Activated T-cell treated with anti-CD3 and anti-CD28 coated beads, Interleukin-2, amount 50 U/mL, for 4 hours (primary cell): ENCODE results near the gene MCTP1. TPM values are rescaled to one million over a fixed set of nuclear protein-coding genes. Genes with fewer than 3 reads are reported as not detected.

ENCODE experiments used
- ATAC-seq, 2 donors: fragments of 200-7000 bp; cut with Tn5 transposase; one replicate each; pipeline ENCODE4 v1.10.0; 2021
- DNase-seq: peaks from one replicate; pipeline ENCODE4 v3.0.0-alpha.2; 2020
- H3K27me3 Mint-ChIP-seq: one replicate; pipeline ENCODE4 v1.8.0; 2021; ENCODE audit warnings: low read depth, mixed read lengths
- H3K36me3 Mint-ChIP-seq: one replicate; pipeline ENCODE4 v1.8.0; 2022; ENCODE audit warnings: mixed read lengths; ENCODE audit not compliant: insufficient read depth
- H3K4me1 Mint-ChIP-seq: one replicate; pipeline ENCODE4 v1.8.0; 2021; ENCODE audit warnings: low read depth, mixed read lengths
- H3K4me3 Mint-ChIP-seq: one replicate; pipeline ENCODE4 v1.8.0; 2021; ENCODE audit warnings: mild to moderate bottlenecking, moderate library complexity, mixed read lengths
- H3K9me3 Mint-ChIP-seq: one replicate; pipeline ENCODE4 v1.8.0; 2021; ENCODE audit warnings: mixed read lengths
- total RNA-seq, 3 donors: library from RNA; stranded (reverse); gene quantifications; one replicate each; pipeline ENCODE4 v1.2.1, GENCODE V29; 2021

The MCTP1 gene
- total RNA-seq, 3 donors from 2014 or later, result 0.30 to 1.1 (median 0.92) TPM

DNA sequence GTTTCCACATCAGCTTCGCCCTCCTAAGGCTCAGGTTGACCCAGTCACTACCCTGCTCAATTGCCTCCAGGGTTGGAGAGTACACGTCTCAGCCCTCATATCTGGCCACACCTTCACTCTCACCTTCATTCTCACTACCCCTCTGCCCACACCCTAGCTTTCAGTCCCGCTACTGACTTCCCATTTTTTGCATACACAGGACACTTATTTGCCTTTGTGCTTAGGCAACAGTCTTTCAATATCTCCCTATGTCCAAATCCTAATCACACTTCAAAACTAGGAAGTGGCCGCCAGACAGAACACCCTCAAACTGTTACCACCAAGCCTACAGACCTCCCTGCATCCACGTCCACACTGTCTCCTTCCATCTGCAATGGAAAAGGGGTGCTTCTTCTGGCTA is 10.9 kb downstream of the MCTP1 start:
- no peak for ATAC-seq
- Mint-ChIP-seq H3K4me3 (no peak overlapping the region), H3K36me3 (no peaks in the 10 kb centered on the region)

DNA sequence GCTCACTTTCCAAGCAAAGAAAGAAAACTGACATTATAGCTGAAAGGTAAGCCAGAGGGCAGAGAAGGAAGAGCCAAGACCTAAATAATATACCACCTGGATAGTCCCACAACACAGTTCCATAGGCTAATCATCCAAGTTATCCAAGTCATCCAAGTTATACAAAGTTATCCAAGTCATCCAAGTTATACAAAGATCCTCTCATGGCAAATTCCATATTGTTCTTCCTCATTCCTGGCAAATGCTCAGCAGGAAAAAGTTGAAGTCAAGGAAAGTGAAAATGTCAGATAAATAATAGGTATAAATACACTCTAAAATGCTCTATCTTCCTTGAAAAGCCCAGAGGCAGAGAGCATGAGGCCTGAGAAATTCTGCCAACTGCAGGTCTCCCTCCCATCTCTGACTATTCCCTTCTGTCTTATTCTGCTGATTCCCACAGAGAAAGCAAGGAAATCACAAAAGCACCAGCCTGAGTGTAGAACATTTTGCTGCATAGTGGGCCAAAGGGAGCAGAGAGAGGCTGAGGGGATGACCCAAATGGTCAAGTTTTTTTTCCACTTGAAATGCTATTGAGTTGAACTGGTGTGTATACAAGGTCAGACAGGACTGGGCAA is 12.5 kb downstream of the MCTP1 start:
- Mint-ChIP-seq H3K4me3 (no peak overlapping the region), H3K27me3 (peaks cover 10% of the 10 kb centered on the region), H3K4me1 (no peaks in the 10 kb centered on the region), H3K9me3 (no peaks in the 10 kb centered on the region), H3K36me3 (no peaks in the 10 kb centered on the region)
- ATAC-seq (no peak), DNase-seq (no peak)

More for the DNA sequence above, 10.9 kb downstream of the MCTP1 start:
- Mint-ChIP-seq H3K9me3 (no peaks in the 10 kb centered on the region), H3K27me3 (peaks cover 16% of the 10 kb centered on the region), H3K4me1 (no peaks in the 10 kb centered on the region)
- no peak for DNase-seq

DNA sequence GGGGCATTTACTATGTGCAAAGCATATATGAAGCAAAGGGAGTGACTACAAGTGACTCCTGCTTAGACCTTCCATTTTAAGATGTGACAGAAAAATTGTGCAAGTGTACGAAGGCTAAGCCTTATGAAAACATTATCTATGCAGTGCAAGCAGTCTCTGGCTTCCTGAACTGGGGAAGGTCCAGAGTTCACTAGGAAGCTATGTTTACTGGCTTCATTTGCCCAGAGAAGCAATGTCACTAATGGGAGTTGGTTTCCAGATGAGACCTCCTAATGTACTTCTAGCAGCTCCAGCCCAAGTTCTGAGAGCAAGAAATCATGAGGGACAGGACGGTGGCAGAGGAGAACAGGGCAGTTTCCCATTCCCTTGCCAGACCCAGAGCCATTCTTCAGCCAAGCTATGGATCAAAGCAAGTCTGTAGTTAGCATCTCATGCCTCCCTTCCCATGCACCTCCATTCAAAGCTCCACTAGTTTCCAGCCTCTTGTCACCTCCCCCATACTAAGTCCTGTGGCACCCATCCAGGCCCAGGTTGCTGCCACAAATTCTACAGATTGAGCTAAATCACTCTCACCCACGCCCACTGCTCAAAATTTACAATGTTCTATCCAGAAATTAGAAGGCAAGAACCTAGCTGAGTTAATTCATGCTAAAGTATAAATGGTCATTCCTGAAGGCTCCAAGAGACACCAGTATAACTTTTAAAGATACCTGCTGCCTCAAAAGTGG is 21.8 kb downstream of the MCTP1 start:
- no peaks in the 10 kb centered on the region for H3K36me3 Mint-ChIP-seq
- no peaks in the 10 kb centered on the region for H3K9me3 Mint-ChIP-seq
- H3K4me3 Mint-ChIP-seq, result no peak overlapping the region
- H3K27me3 Mint-ChIP-seq, result peaks cover 1% of the 10 kb centered on the region
- ATAC-seq, result no peak
- no peak for DNase-seq
- H3K4me1 Mint-ChIP-seq, result no peaks in the 10 kb centered on the region

GRCh38 chr5:95261437-95262175 is 23.3 kb downstream of the MCTP1 start:
- Mint-ChIP-seq H3K4me3 (no peak overlapping the region), H3K9me3 (no peaks in the 10 kb centered on the region), H3K36me3 (no peaks in the 10 kb centered on the region), H3K27me3 (peaks cover 1% of the 10 kb centered on the region), H3K4me1 (no peaks in the 10 kb centered on the region)
- DNase-seq (no peak), ATAC-seq (no peak)

DNA sequence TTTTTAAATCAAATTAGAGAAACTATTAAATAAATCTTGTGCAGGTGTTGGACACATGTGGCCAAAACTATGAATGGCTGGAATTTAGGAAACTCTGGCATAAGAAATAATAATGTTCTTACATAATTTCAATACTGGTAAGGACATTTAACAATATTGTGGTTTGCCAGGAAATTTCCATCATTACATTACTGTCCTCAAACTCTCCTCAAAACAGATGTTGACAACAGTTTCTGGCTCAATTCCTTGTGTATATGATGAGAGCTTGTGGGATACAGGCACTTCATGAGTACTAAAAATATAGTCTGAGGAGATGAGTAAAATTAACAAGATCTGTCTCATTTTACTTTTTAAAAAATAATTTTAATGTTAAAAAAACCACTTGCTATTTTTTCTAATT is 27.9 kb downstream of the MCTP1 start:
- Mint-ChIP-seq H3K4me3 (no peak overlapping the region), H3K9me3 (no peaks in the 10 kb centered on the region), H3K4me1 (no peaks in the 10 kb centered on the region), H3K36me3 (no peaks in the 10 kb centered on the region), H3K27me3 (peaks cover 1% of the 10 kb centered on the region)
- ATAC-seq, result no peak
- no peak for DNase-seq

DNA sequence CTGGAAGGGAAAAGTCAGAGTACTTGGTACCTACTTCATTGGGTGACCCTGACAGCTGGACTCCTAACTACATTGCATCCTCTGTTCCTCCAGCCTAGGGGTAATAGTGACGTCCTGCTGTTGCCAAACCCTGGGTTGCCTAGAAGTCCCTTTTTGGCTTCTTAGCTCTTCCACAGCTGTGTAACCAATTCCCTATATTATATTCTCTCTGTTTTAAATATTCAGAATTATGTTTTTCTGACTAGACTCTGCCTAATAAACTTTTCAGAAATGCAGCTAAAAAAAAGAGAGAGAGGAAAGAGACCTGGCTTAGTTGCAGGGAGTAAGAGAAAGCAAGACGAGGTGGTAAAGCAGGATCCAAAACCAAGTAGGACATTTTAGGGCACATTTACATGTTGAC is 28.4 kb downstream of the MCTP1 start:
- ATAC-seq, result no peak

GRCh38 chr5:95252801-95253200 is 32.1 kb downstream of the MCTP1 start:
- H3K36me3 Mint-ChIP-seq, result no peaks in the 10 kb centered on the region
- no peaks in the 10 kb centered on the region for H3K27me3 Mint-ChIP-seq
- H3K4me1 Mint-ChIP-seq, result no peaks in the 10 kb centered on the region
- ATAC-seq, result no peak
- no peak overlapping the region for H3K4me3 Mint-ChIP-seq
- no peak for DNase-seq
- H3K9me3 Mint-ChIP-seq, result no peaks in the 10 kb centered on the region

More for the DNA sequence above, 28.4 kb downstream of the MCTP1 start:
- no peaks in the 10 kb centered on the region for H3K4me1 Mint-ChIP-seq
- DNase-seq, result no peak
- no peaks in the 10 kb centered on the region for H3K36me3 Mint-ChIP-seq
- H3K27me3 Mint-ChIP-seq, result peaks cover 1% of the 10 kb centered on the region
- H3K4me3 Mint-ChIP-seq, result no peak overlapping the region
- H3K9me3 Mint-ChIP-seq, result no peaks in the 10 kb centered on the region

GRCh38 chr5:95251185-95251584 is 33.7 kb downstream of the MCTP1 start:
- H3K27me3 Mint-ChIP-seq, result no peaks in the 10 kb centered on the region
- no peak for ATAC-seq

DNA sequence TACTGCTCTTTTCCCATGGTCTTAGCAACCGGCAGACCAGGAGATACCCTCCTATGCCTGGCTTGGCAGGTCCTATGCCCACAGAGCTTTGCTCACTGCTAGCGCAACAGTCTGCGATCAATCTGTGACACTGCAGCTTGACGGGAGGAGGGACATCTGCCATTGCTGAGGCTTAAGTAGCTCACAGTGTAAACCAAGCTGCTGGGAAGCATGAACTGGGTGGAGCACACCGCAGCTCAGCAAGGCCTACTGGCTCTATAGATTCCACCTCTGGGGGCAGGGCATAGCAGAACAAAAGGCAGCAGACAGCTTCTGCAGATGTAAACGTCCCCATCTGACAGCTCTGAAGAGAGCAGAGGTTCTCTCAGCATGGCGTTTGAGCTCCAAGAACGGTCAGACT is 40.4 kb downstream of the MCTP1 start:
- no peaks in the 10 kb centered on the region for H3K9me3 Mint-ChIP-seq
- no peak for ATAC-seq
- H3K4me3 Mint-ChIP-seq, result no peak overlapping the region
- no peaks in the 10 kb centered on the region for H3K36me3 Mint-ChIP-seq
- no peak for DNase-seq
- H3K27me3 Mint-ChIP-seq, result no peaks in the 10 kb centered on the region
- H3K4me1 Mint-ChIP-seq, result no peaks in the 10 kb centered on the region

More at GRCh38 chr5:95251185-95251584, 33.7 kb downstream of the MCTP1 start:
- Mint-ChIP-seq H3K4me1 (no peaks in the 10 kb centered on the region), H3K9me3 (no peaks in the 10 kb centered on the region), H3K4me3 (no peak overlapping the region), H3K36me3 (no peaks in the 10 kb centered on the region)
- DNase-seq, result no peak

- DNase-seq, result no peak
- H3K4me1 Mint-ChIP-seq, result no peaks in the 10 kb centered on the region
- no peak overlapping the region for H3K4me3 Mint-ChIP-seq
- ATAC-seq, result no peak
- no peaks in the 10 kb centered on the region for H3K9me3 Mint-ChIP-seq
- no peaks in the 10 kb centered on the region for H3K27me3 Mint-ChIP-seq
- H3K36me3 Mint-ChIP-seq, result no peaks in the 10 kb centered on the region
Observed at GRCh38 chr5:95241635-95242034, 43.3 kb downstream of the MCTP1 start.

DNA sequence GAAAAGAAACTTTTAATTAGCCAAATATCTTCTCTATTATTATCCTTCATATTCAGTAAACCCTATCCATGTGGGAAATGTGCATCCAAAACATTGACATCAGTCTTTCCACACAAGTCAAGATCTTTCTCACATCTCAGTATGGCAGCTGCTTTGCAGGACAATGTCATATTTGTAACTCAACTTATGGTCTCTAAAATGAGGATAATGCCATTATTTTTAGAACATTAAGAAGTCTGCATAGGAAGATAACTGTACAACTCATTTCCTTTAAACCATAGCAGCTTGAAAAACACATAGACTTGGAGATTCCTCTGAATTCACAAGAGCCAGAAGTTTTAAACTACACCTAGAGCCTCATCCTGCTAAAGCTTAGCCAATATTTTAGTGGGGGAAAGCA is 43.7 kb downstream of the MCTP1 start:
- Mint-ChIP-seq H3K4me3 (no peak overlapping the region), H3K9me3 (no peaks in the 10 kb centered on the region), H3K4me1 (no peaks in the 10 kb centered on the region), H3K36me3 (no peaks in the 10 kb centered on the region), H3K27me3 (peaks cover 2% of the 10 kb centered on the region)
- DNase-seq (no peak), ATAC-seq (no peak)

- H3K4me1 Mint-ChIP-seq, result no peaks in the 10 kb centered on the region
- H3K9me3 Mint-ChIP-seq, result no peaks in the 10 kb centered on the region
- H3K27me3 Mint-ChIP-seq, result peaks cover 2% of the 10 kb centered on the region
- ATAC-seq (no peak), DNase-seq (no peak)
- H3K36me3 Mint-ChIP-seq, result no peaks in the 10 kb centered on the region
- no peak overlapping the region for H3K4me3 Mint-ChIP-seq
Observed at GRCh38 chr5:95238560-95239325, 46.2 kb downstream of the MCTP1 start.

- no peak for DNase-seq
- H3K9me3 Mint-ChIP-seq, result no peaks in the 10 kb centered on the region
Observed at GRCh38 chr5:95237324-95237723, 47.6 kb downstream of the MCTP1 start.

DNA sequence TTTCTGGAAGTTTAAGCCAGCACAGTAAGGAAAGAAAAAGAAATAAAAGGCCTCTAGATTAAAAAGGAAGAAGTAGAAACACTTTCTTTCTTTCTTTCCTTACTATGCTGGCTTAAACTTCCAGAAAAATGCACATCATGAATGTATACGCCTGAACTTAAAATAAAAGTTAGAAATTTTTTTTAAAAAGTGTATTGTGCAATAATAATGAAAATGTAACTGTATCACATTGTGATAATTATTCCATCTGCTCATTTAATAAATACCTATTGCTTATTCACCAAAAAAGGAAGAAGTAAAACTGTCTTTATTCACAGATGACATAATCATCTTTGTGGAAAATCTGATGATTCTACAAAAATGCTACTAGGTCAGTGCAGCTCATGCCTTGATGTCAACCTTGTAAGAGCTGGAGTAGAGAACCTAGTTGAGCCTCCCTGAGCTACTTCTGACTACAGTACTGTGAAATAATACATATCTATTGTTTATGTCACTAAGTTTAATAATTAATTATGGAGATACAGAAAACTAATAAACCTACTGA is 49.4 kb downstream of the MCTP1 start:
- Mint-ChIP-seq H3K4me1 (no peaks in the 10 kb centered on the region), H3K36me3 (no peaks in the 10 kb centered on the region), H3K27me3 (peaks cover 2% of the 10 kb centered on the region), H3K4me3 (no peak overlapping the region), H3K9me3 (no peaks in the 10 kb centered on the region)
- ATAC-seq (no peak), DNase-seq (no peak)

More at GRCh38 chr5:95237324-95237723, 47.6 kb downstream of the MCTP1 start:
- Mint-ChIP-seq H3K4me3 (no peak overlapping the region), H3K27me3 (peaks cover 2% of the 10 kb centered on the region), H3K36me3 (no peaks in the 10 kb centered on the region), H3K4me1 (no peaks in the 10 kb centered on the region)
- ATAC-seq, result no peak
